Nephron (organoid): ENCODE results near the gene HDGFL1.

Source experiments
- H3K27ac Mint-ChIP-seq, 3 experiments: 2 replicates each; pipeline ENCODE4 v1.8.0; 2020; ENCODE audit warnings: mixed read lengths in 3 of 3, mild to moderate bottlenecking in 2 of 3, moderate library complexity in 1 of 3
- H3K27me3 Mint-ChIP-seq: 2 replicates; pipeline ENCODE4 v1.8.0; 2021; ENCODE audit warnings: low read depth, mild to moderate bottlenecking, moderate library complexity, mixed read lengths
- H3K36me3 Mint-ChIP-seq: 2 replicates; pipeline ENCODE4 v1.8.0; 2020; ENCODE audit warnings: low read depth, mixed read lengths
- H3K4me1 Mint-ChIP-seq: 2 replicates; pipeline ENCODE4 v1.8.0; 2020; ENCODE audit warnings: mixed read lengths
- H3K4me3 Mint-ChIP-seq, 3 experiments: 2 replicates each; pipeline ENCODE4 v1.8.0; 2020; ENCODE audit warnings: mild to moderate bottlenecking in 3 of 3, mixed read lengths in 3 of 3, moderate library complexity in 2 of 3
- H3K9me3 Mint-ChIP-seq: 2 replicates; pipeline ENCODE4 v1.8.0; 2020; ENCODE audit warnings: mixed read lengths
- CTCF ChIP-seq, 3 experiments: fragments of 200-600 bp; sonication (generic); IDR thresholded peaks; one replicate each; pipeline ENCODE4 v1.5.0; 2021; ENCODE audit warnings: antibody characterized with exemption in 3 of 3; ENCODE audit not compliant: unreplicated experiment in 3 of 3

HDGFL1 gene

GRCh38 chr6:22558288-22558882, 11.0 kb upstream of the HDGFL1 start:
- peak overlapping the region in 1 of 3 experiments; percentile 41 for H3K27ac Mint-ChIP-seq
- H3K4me3 Mint-ChIP-seq: no peak overlapping the region
- no peaks in the 10 kb centered on the region for H3K9me3 Mint-ChIP-seq
- no peaks in the 10 kb centered on the region for H3K27me3 Mint-ChIP-seq
- no peaks in the 10 kb centered on the region for H3K36me3 Mint-ChIP-seq
- peaks cover 8% of the 10 kb centered on the region for H3K4me1 Mint-ChIP-seq
- TF ChIP-seq CTCF (IDR thresholded peaks at IDR 0.05; ENCODE audit: unreplicated experiment in 3 of 3): no peak

GRCh38 chr6:22568854-22569253, 512 bp upstream of the HDGFL1 start:
- H3K36me3 Mint-ChIP-seq: peaks cover 4% of the 10 kb centered on the region
- no peaks in the 10 kb centered on the region for H3K27me3 Mint-ChIP-seq
- H3K27ac Mint-ChIP-seq: no peak overlapping the region
- no peak overlapping the region for H3K4me3 Mint-ChIP-seq
- H3K4me1 Mint-ChIP-seq: no peaks in the 10 kb centered on the region
- peaks cover 5% of the 10 kb centered on the region for H3K9me3 Mint-ChIP-seq
- no peak for TF ChIP-seq CTCF (IDR thresholded peaks at IDR 0.05; ENCODE audit: unreplicated experiment in 3 of 3)

- Mint-ChIP-seq H3K27me3 (no peaks in the 10 kb centered on the region), H3K9me3 (peaks cover 5% of the 10 kb centered on the region), H3K36me3 (peaks cover 4% of the 10 kb centered on the region), H3K27ac (no peak overlapping the region), H3K4me1 (no peaks in the 10 kb centered on the region), H3K4me3 (no peak overlapping the region)
- TF ChIP-seq CTCF (IDR thresholded peaks at IDR 0.05; ENCODE audit: unreplicated experiment in 3 of 3): no peak
Observed at GRCh38 chr6:22570185-22570551, 802 bp downstream of the HDGFL1 start.

GRCh38 chr6:22575190-22575589, 5.8 kb downstream of the HDGFL1 start:
- Mint-ChIP-seq H3K27me3 (no peaks in the 10 kb centered on the region), H3K27ac (no peak overlapping the region), H3K4me1 (peaks cover 9% of the 10 kb centered on the region), H3K9me3 (peaks cover 3% of the 10 kb centered on the region), H3K36me3 (peaks cover 4% of the 10 kb centered on the region), H3K4me3 (no peak overlapping the region)
- no peak for TF ChIP-seq CTCF (IDR thresholded peaks at IDR 0.05; ENCODE audit: unreplicated experiment in 3 of 3)

GRCh38 chr6:22579439-22579838, 10.1 kb downstream of the HDGFL1 start:
- Mint-ChIP-seq H3K27ac (no peak overlapping the region), H3K4me3 (no peak overlapping the region), H3K4me1 (peaks cover 9% of the 10 kb centered on the region), H3K9me3 (no peaks in the 10 kb centered on the region), H3K36me3 (no peaks in the 10 kb centered on the region), H3K27me3 (no peaks in the 10 kb centered on the region)
- no peak for TF ChIP-seq CTCF (IDR thresholded peaks at IDR 0.05; ENCODE audit: unreplicated experiment in 3 of 3)

- Mint-ChIP-seq H3K36me3 (no peaks in the 10 kb centered on the region), H3K9me3 (no peaks in the 10 kb centered on the region), H3K27ac (no peak overlapping the region), H3K4me1 (peaks cover 9% of the 10 kb centered on the region), H3K4me3 (no peak overlapping the region), H3K27me3 (no peaks in the 10 kb centered on the region)
- TF ChIP-seq CTCF (IDR thresholded peaks at IDR 0.05; ENCODE audit: unreplicated experiment in 3 of 3): no peak
Observed at GRCh38 chr6:22580337-22580736, 11.0 kb downstream of the HDGFL1 start.
